Caco-2 (cell line): ENCODE results near the gene SPOCK1. TPM values are rescaled to one million over a fixed set of nuclear protein-coding genes. Genes with fewer than 3 reads are reported as not detected.

Experiments
- BruUV-seq: library from RNA; stranded (reverse); fragments of 400-500 nt; replicated peaks from 2 replicates; lab custom pipeline; 2021; lab: Mats Ljungman, UMichigan
- CTCF ChIA-PET: fragments of 300-600 bp; sonication (Branson Sonifier 250); formaldehyde crosslinking; loops from one replicate; lab custom pipeline; 2022; ENCODE audit warnings: antibody characterized with exemption; lab: Charles Lee
- POLR2A ChIA-PET: fragments of 300-600 bp; sonication (Branson Sonifier 250); formaldehyde crosslinking; loops from one replicate; lab custom pipeline; 2022; ENCODE audit warnings: antibody characterized with exemption; lab: Charles Lee
- DNase-seq, 2 experiments: peaks; one replicate each; pipeline versions ENCODE4 v3.0.0 to v3.0.0-alpha.2; 2020 to 2022
- H3K27me3 ChIP-seq: replicated peaks from 2 replicates; pipeline ENCODE4 v1.6.0; 2011; ENCODE audit warnings: low read length; ENCODE audit not compliant: control insufficient read depth, insufficient read depth
- H3K36me3 ChIP-seq: 2 replicates; pipeline ENCODE4 v1.5.1; 2011; ENCODE audit warnings: low read length; ENCODE audit not compliant: control insufficient read depth, insufficient read depth
- H3K4me1 ChIP-seq: fragments of 250-450 bp; sonication (Bioruptor Pico); 2 replicates; pipeline ENCODE4 v1.5.1; 2020; ENCODE audit warnings: mild to moderate bottlenecking
- H3K4me3 ChIP-seq: 2 replicates; pipeline ENCODE4 v1.5.1; 2011; ENCODE audit warnings: low read depth, mild to moderate bottlenecking, control low read depth, low read length
- H3K9me3 ChIP-seq: fragments of 250-450 bp; sonication (Bioruptor Pico); 2 replicates; pipeline ENCODE4 v1.5.1; 2020; ENCODE audit warnings: mild to moderate bottlenecking, moderate library complexity
- H3K27ac Mint-ChIP-seq: one replicate; pipeline ENCODE4 v1.8.0; 2022; ENCODE audit warnings: mixed read lengths; ENCODE audit not compliant: unreplicated experiment
- H3K27me3 Mint-ChIP-seq: one replicate; pipeline ENCODE4 v1.8.0; 2022; ENCODE audit warnings: mixed read lengths; ENCODE audit not compliant: insufficient read depth, unreplicated experiment
- H3K36me3 Mint-ChIP-seq: one replicate; pipeline ENCODE4 v1.8.0; 2022; ENCODE audit warnings: mild to moderate bottlenecking, mixed read lengths; ENCODE audit not compliant: insufficient read depth, unreplicated experiment
- H3K4me1 Mint-ChIP-seq: one replicate; pipeline ENCODE4 v1.8.0; 2022; ENCODE audit warnings: low read depth, mixed read lengths; ENCODE audit not compliant: unreplicated experiment
- H3K4me3 Mint-ChIP-seq: one replicate; pipeline ENCODE4 v1.8.0; 2022; ENCODE audit warnings: mild to moderate bottlenecking, moderate library complexity, mixed read lengths; ENCODE audit not compliant: unreplicated experiment
- H3K9me3 Mint-ChIP-seq: one replicate; pipeline ENCODE4 v1.8.0; 2022; ENCODE audit warnings: mixed read lengths; ENCODE audit not compliant: unreplicated experiment
- CTCF ChIP-seq, 2 experiments: fragments of 200-600 bp in 1 of 2; IDR thresholded peaks; 1 replicate in 1 of 2; 2 replicates in 1 of 2; pipeline versions ENCODE4 v1.5.1 to v1.8.0; 2011 to 2022; ENCODE audit warnings: antibody characterized with exemption in 1 of 2, control low read depth in 1 of 2, inconsistent platforms in 1 of 2, low read depth in 1 of 2, low read length in 1 of 2, mild to moderate bottlenecking in 1 of 2, moderate library complexity in 1 of 2; ENCODE audit not compliant: insufficient read depth in 1 of 2, severe bottlenecking in 1 of 2, unreplicated experiment in 1 of 2
- intact Hi-C: fragments of 100-400 bp; cut with micrococcal nuclease; formaldehyde crosslinking; loops from one replicate; pipeline ENCODE4 v1.10.0; 2022; ENCODE audit not compliant: unreplicated experiment
- total RNA-seq: library from RNA; stranded (reverse); gene quantifications from 2 replicates; pipeline ENCODE4 v1.2.3, GENCODE V29; 2022

SPOCK1 gene
- total RNA-seq, 1 experiment from 2014 or later, result not detected

GRCh38 chr5:137492331-137492730 is 6.8 kb downstream of the SPOCK1 start:
- no peaks in the 10 kb centered on the region; the same call in 1 of the 2 replicates for H3K27me3 ChIP-seq
- no peaks in the 10 kb centered on the region for H3K9me3 ChIP-seq
- intact Hi-C loops, result no loop called here
- no peaks in the 10 kb centered on the region for H3K4me1 ChIP-seq
- Mint-ChIP-seq H3K27ac (no peak overlapping the region), H3K27me3 (peaks cover 16% of the 10 kb centered on the region), H3K4me1 (no peaks in the 10 kb centered on the region), H3K9me3 (no peaks in the 10 kb centered on the region), H3K36me3 (no peaks in the 10 kb centered on the region), H3K4me3 (no peak overlapping the region)
- no TSS peak for BruUV-seq
- ChIA-PET CTCF (interaction anchor here (1.0 kb wide), 1 partner anchor 153 kb away, joined by 4 read pairs; no protein-coding TSS in a partner anchor), POLR2A (no interaction called here)
- TF ChIP-seq CTCF (IDR thresholded peaks at IDR 0.05; ENCODE audit: insufficient read depth in 1 of 2, low read depth in 1 of 2, low read length in 1 of 2, severe bottlenecking in 1 of 2, unreplicated experiment in 1 of 2), result no peak
- H3K4me3 ChIP-seq, result no peak overlapping the region
- H3K36me3 ChIP-seq, result no peaks in the 10 kb centered on the region
- DNase-seq, result no peak

- BruUV-seq, result no TSS peak
Measured at GRCh38 chr5:137491121-137491520, 8.0 kb downstream of the SPOCK1 start.

GRCh38 chr5:137490591-137490990 is 8.5 kb downstream of the SPOCK1 start:
- Mint-ChIP-seq H3K4me1 (no peaks in the 10 kb centered on the region), H3K27ac (no peak overlapping the region), H3K4me3 (no peak overlapping the region), H3K27me3 (peaks cover 16% of the 10 kb centered on the region), H3K9me3 (no peaks in the 10 kb centered on the region), H3K36me3 (no peaks in the 10 kb centered on the region)
- BruUV-seq, result no TSS peak
- no peak for TF ChIP-seq CTCF (IDR thresholded peaks at IDR 0.05; ENCODE audit: insufficient read depth in 1 of 2, low read depth in 1 of 2, low read length in 1 of 2, severe bottlenecking in 1 of 2, unreplicated experiment in 1 of 2)
- no peak overlapping the region for H3K4me3 ChIP-seq
- CTCF ChIA-PET, result no interaction called here
- no peaks in the 10 kb centered on the region for H3K27me3 ChIP-seq
- H3K4me1 ChIP-seq, result no peaks in the 10 kb centered on the region
- no peak for DNase-seq
- H3K9me3 ChIP-seq, result no peaks in the 10 kb centered on the region
- POLR2A ChIA-PET, result no interaction called here
- no peaks in the 10 kb centered on the region for H3K36me3 ChIP-seq
- intact Hi-C loops, result no loop called here

More at GRCh38 chr5:137491121-137491520, 8.0 kb downstream of the SPOCK1 start:
- Histone ChIP-seq H3K4me3 (no peak overlapping the region), H3K9me3 (no peaks in the 10 kb centered on the region), H3K36me3 (no peaks in the 10 kb centered on the region), H3K27me3 (no peaks in the 10 kb centered on the region), H3K4me1 (no peaks in the 10 kb centered on the region)
- no peak for DNase-seq
- ChIA-PET CTCF (no interaction called here), POLR2A (no interaction called here)
- Mint-ChIP-seq H3K9me3 (no peaks in the 10 kb centered on the region), H3K27me3 (peaks cover 16% of the 10 kb centered on the region), H3K27ac (no peak overlapping the region), H3K4me1 (no peaks in the 10 kb centered on the region), H3K36me3 (no peaks in the 10 kb centered on the region), H3K4me3 (no peak overlapping the region)
- TF ChIP-seq CTCF (IDR thresholded peaks at IDR 0.05; ENCODE audit: insufficient read depth in 1 of 2, low read depth in 1 of 2, low read length in 1 of 2, severe bottlenecking in 1 of 2, unreplicated experiment in 1 of 2), result no peak
- intact Hi-C loops, result no loop called here
